ENCODE results near the gene DNASE1L3. TPM values are rescaled to one million over a fixed set of nuclear protein-coding genes. Genes with fewer than 3 reads are reported as not detected.

Gene DNASE1L3
- total RNA-seq, 1 donor from 2014 or later = 4.1 TPM

DNA sequence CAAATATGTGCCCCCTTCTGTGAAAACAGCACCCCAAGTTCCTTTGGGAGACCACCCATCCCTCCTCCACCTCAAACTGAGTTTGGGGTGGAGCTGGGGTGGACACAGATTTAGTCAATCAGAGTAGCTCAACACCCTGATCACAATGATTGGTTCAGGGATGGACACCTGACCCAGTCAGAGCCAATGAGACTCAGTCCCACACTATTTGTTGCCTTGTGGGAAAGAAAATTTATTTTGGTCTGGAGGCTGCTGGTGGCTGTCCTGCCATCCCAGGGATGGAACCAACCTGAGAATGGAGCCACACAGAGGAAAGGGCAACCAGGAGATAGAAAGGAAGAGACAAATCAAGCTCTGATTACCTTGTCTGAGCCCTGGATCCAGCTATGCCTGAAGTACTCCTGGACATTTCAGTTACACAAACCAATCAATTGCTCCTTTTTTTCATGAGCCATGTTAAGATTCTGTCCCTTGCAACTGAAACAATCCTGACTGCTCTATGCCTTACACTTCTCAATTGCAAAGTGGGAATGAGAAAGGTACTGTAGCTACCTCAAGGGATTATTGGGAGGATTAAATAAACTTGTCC, 10.6 kb downstream of the DNASE1L3 start:
- no peak for DNase-seq

DNA sequence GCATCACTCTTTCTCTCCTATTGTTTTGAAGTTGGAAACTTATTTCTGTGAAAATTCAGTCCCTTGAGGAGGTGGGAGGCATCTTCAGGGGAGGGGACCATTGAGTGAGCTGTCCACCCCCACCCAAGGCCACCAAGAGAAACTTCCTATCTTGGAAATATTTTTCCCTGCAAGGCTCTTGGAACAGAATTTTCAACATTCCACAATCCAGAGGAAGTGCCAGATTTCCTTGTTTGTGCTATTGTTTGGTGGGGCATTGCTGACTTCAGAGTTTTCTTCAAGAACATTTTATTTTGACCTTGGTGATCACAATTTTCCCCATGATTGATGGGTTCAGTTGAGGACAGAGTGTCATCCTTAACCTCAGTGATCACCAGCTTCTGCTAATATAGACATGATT, 12.0 kb downstream of the DNASE1L3 start:
- DNase-seq = no peak

- no peak for DNase-seq
Observed at GRCh38 chr3:58198362-58198761, 12.4 kb downstream of the DNASE1L3 start.

- no peak for DNase-seq
Observed at GRCh38 chr3:58197588-58197987, 13.2 kb downstream of the DNASE1L3 start.

DNA sequence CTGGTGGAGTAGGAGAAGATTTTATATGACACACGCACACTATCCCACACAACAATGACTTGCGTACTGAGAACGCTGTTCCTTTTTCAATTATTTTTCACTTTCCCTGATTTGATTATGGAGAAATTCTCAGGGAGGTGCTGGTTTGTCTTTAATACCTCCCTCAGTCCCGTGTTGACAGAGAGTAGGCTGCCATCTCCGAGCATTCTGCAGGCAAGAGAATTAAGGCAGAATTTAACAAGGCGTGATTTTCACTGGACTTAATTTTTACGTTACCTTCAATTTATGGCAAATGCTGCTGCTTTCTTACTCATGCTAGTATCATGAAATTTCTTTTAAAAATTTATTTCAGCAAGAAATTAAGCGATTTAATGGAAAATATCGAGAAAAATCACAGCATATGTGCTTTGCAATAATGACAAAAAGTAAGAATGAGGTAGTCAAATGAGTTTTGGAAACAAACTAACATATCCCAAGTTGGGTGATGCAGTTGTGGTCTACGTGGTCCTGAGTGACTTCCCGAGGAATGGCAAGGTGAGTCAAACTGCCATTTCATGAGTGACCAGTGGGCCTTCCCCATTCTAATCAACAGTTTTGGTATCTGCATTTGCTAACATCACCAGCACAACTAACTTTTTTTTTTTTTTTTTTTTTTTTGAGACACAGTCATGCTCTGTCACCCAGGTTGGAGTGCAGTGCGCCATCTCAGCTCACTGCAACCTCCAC, 16.9 kb downstream of the DNASE1L3 start:
- no peak for DNase-seq

- no peak for DNase-seq
Observed at GRCh38 chr3:58192069-58192468, 18.7 kb downstream of the DNASE1L3 start.

- no peak for DNase-seq
Observed at GRCh38 chr3:58191361-58191991, 19.3 kb downstream of the DNASE1L3 start.

- DNase-seq = no peak
Observed at GRCh38 chr3:58190882-58191281, 19.9 kb downstream of the DNASE1L3 start.

DNA sequence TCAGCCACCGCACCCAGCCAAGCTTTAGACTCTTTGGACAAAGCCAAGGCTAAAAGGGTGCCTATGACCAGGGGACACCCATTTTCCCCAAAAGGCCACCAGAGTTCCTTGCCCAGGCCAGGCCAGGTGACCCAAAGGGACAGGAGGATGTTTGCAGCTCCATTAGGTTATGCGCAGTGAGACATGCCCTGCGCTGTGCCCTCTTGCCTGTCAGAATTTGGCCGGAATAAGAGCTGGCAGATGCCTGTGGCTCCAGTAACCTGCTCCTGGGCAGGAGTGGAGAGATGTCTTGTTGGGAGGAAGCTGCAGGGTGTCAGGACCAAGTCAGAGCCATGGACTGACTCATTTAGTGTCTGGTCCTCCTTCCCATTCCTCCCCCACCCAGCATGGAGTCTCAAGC, 20.5 kb downstream of the DNASE1L3 start:
- DNase-seq = no peak

GRCh38 chr3:58189691-58190090, 21.1 kb downstream of the DNASE1L3 start:
- DNase-seq = no peak

- no peak for DNase-seq
Observed at GRCh38 chr3:58188921-58189451, 21.8 kb downstream of the DNASE1L3 start.

GRCh38 chr3:58188173-58188564, 22.6 kb downstream of the DNASE1L3 start:
- DNase-seq = no peak

- no peak for DNase-seq
Observed at GRCh38 chr3:58184982-58185360, 25.8 kb downstream of the DNASE1L3 start.

GRCh38 chr3:58184309-58184981, 26.3 kb downstream of the DNASE1L3 start:
- no peak for DNase-seq

DNA sequence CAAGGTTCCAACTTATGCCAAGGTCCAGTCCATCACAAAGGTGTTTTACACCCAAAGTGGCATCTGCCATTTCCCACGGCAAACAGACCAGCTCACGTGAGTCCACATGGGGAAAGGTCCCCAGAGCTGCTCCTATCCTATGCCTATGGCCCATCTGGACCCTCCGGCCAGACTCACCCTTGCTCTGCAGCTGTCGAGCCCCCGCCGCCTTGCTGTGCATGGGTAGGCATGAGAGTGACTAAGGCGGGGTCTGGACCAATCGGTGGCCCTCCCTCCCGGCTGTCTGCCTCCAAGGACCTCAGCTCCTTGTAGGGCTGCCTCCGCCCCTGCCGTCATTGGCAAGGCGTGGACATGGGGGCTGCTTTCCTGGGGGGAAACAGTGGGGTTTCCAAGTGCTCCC, 26.9 kb downstream of the DNASE1L3 start:
- DNase-seq = no peak

DNA sequence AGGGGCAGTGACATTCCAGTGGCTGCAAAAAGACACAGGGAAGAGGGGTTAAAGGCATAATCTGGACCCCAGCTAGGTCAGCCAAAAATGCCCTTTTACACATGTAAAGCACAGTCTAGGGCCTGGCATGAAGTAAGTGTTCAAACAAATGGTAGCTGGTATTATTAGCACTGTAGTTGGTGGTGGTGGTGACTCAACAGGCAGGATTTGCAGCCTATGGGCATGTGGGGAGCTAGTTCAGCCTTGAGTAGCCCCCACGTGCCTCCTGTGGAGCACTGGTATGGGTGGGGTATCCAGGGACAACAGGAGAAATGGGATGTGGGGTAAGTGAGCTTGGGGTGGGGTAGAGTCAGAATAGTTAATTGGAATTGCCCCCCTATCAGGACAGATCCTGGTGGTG, 27.6 kb downstream of the DNASE1L3 start:
- no peak for DNase-seq

GRCh38 chr3:58180940-58181587, 29.7 kb downstream of the DNASE1L3 start:
- DNase-seq = no peak

- no peak for DNase-seq
Observed at GRCh38 chr3:58180099-58180880, 30.5 kb downstream of the DNASE1L3 start.

GRCh38 chr3:58179235-58180098, 31.3 kb downstream of the DNASE1L3 start:
- no peak for DNase-seq

- DNase-seq = no peak
Observed at GRCh38 chr3:58178528-58179234, 32.1 kb downstream of the DNASE1L3 start.

Data from skin of body (tissue), 2 donors.